ENCODE measurements around the gene CASP2. TPM values are rescaled to one million over a fixed set of nuclear protein-coding genes. Genes with fewer than 3 reads are reported as not detected.
"Not testable (repeated sequence)": the region's sequence is repeated elsewhere in the genome, so short reads cannot be mapped to it uniquely, and the experiment has no call there.

CASP2 gene
- polyA plus RNA-seq, 4 donors, result 38.5 to 60.1 (median 56.2) TPM

DNA sequence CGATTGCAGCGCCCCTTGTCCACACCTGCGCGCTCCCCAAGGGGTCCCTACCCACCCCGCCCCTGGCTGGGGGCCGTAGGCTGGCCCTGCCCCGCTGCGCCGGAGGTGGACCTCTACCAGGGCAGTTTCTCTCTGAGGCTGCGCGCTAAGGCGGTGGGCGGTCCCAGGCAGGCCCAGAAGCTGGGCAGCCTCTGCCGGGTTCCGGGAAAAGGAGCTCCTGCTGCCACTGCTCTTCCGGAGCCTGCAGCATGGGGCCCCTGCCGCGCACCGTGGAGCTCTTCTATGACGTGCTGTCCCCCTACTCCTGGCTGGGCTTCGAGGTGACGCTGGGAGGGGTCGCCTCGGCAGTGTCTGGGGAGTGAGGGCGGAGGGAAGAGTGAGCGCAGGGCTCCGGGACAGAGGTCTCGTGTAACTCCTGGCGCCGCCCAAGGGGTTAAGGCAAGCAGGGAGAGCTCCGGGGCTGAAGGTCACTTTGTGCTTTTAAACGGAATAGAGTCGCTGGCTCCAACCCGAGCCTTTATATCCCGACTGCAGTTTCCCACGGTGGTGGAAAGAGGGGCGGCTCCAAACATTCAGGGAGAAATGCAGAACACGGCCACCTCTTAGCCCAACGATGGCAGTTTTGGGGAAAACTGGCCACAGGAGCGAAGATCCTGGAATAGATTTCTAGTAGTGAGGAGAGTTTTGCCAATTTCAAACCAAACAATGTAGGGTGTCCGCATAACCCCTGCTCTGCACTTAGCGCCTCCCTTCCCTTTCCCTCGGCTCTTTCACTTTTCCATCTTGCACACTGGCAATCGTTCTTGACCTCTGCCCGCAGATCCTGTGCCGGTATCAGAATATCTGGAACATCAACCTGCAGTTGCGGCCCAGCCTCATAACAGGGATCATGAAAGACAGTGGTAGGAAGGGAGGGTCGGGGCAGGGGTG is 24.6 kb upstream of the CASP2 start, which contains the start of gene GSTK1:
TSS of gene GSTK1 (plus strand) at position 176 of the 930 bp plus-strand sequence. CDS start at position 249, 73 bp downstream.
- peak in 3 of 4 donors; percentile 46 to 59 (median 51) for DNase-seq (ENCODE audit: low read depth in 4 of 4, low spot score in 3 of 4)

DNA sequence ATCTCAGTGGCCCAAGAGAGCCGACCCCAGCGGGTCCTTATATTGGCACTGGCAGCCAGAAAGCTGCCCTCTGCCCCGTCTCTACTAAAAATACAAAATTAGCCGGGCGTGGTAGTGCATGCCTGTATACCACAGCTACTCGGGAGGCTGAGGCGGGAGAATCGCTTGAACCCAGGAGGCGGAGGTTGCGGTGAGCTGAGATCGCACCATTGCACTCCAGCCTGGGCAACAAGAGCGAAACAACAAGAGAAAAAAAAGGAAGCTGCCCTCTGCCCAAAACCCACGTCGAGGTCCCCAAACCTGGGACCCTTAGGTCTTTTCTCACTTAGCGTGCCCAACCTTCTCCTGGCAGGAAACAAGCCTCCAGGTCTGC is 24.0 kb upstream of the CASP2 start:
- DNase-seq (ENCODE audit: low read depth in 4 of 4, low spot score in 3 of 4), result not testable (repeated sequence)

DNA sequence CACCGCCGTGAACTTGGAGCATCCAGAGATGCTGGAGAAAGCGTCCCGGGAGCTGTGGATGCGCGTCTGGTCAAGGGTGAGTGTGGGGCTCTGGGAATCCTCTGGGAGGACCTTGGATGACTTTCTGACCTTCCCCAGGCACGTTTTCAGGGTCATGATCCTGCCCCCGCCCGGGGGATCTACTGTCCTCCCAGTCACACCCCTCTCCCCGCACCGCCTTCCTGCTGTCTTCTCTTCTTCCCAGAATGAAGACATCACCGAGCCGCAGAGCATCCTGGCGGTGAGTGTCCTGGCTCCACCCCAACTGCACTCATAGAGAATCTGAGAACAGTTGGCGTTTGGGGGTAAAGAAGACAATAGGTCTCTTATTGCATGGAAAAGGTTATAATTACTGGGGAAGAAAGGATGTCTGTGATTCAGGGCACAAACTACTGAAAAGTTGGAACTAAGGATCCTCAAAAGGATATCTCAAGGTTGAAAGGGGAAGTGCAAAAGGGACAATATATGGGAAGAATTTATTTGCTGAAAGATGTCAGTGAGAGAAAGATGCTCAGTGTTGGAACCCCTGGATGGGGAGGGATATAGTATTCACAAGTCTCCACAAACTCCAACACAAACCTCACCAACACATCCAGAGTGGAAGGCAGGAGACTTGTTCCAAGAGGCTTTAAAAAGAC is 23.0 kb upstream of the CASP2 start:
- no peak for DNase-seq (ENCODE audit: low read depth in 4 of 4, low spot score in 3 of 4)

DNA sequence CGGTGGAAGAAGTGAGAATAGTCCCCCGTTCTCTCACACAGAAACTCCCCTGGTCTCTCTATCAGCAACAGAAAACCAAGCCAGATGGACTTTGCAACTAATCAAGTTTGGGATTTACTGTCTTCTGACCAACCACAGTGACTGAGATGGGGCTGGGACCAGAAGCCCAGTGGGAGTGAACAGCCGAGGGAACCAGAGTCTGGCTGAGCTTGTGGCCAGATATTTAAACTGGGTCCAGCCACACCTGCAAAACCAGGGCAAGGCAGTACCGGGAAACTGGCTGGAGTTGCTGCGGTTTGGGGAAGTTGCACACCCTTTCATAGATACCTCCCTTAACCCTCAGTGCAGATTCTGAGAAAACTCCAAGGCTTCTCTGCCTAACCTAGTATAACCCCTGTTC is 18.9 kb upstream of the CASP2 start:
- DNase-seq (ENCODE audit: low read depth in 4 of 4, low spot score in 3 of 4), result no peak

DNA sequence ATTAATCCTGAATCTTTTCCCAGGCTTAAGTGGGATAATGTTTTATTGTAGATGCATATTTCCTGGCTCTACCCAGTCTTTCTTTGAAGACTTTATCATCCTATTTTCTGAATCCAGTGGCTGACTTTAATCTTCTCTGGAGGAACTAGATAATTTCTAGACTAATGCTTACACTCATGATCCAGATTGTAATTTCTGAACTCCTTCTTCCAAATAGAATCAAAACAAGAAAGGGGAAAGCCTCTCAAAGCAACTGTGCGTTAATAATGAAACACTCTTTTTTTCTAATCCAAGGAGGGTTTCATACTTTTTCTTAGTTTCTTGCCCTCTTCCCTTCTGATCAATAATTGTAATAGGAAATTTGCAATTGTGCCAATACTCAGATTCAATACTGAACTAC is 16.9 kb upstream of the CASP2 start:
- no peak for DNase-seq (ENCODE audit: low read depth in 4 of 4, low spot score in 3 of 4)

DNA sequence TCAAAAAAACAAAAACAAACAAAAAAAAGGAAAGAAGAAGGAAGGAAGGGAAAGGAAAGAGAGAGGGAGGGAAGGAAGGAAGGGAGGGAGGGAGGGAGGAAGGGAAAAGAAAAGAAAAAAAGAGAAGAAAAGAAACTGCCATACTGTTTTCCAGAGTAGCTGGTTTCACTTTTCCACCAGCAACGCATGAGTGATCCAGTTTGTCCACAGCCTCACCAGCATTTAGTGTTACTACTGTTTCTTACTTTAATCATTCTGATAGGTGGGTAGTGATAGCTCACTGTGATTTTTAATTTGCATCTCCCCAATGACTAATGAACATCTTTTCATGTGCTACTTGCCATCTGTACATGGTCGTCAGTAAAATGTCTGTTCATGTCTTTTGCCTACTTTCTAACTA is 15.3 kb upstream of the CASP2 start:
- no peak for DNase-seq (ENCODE audit: low read depth in 4 of 4, low spot score in 3 of 4)

DNA sequence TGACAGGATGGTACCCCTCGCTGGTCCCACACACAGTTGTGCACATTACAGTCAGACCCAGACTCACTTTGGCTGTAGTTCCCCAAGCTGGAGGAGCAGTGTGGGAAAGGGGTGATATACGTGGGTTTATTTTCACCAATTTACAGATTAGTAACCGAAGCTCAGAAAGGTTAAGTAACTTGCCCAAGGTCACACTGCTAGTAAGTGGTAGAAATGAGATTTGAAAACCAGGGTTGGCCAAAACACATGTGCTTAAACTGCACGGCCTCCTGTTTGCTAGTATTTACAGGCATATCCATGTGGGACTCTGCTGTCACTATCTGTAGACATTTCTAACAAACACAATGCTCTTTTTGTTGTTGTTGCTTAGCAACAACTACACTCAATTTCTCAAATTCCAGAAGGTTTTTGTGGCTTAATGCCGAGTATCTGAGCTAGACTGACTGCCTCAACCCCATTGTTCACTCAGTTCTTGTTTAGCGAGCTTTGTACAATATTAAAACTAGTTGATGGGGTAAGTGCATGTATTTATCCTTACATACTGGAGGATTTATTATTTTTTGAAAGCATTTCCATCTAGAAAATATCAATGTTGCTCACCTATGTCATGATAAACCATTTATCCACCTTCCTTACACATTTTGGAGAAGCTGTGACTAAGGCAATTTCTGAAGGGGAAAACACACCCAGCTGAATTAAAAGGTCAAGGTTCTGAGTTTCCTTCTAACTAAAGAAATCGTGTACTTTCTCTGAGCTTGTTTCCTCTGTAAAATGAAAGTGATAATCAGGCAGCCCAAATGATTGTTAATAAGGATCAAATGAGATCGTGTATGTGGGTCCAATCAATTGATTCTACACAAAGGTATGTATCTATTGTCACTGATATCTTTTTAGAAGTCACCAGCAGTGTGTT is 8.7 kb upstream of the CASP2 start:
- no peak for DNase-seq (ENCODE audit: low read depth in 4 of 4, low spot score in 3 of 4)

DNA sequence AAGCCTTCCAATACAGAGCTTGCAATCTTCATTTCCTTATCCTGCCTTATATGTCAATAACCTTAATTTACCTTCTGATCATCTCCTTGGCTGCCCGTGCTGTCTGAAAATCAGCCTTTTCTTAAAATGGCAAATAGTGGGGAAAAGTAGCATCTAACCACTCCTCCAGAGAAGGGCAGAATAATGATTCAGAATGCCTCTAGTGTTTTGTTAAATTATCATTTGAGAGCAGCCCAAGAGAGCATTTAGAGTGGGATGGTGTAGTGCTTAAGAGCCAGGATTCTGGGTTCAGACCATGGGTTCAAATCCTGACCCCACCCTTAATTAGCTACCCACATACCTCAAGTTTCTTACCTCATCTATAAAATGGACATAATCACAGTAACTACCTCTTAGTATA is 8.0 kb upstream of the CASP2 start:
- DNase-seq (ENCODE audit: low read depth in 4 of 4, low spot score in 3 of 4), result no peak

DNA sequence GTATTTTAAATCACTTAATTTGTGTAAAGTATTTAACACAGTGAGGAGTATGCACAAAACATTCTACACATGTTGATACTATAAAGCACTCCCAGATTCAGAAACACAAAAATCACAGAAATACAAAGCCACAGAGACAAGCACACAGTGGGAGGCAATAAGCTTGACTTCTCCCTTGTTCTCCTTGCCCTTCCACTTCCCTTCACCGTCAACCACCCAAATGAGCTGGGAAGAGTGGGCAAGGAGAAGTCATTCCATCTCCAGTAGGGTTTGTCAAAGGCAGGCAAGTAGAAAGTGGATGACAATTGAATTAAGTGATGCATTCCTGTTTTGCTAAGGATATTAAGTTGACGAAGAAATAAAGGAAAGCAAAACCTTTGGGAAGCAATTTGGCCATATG is 7.6 kb upstream of the CASP2 start:
- no peak for DNase-seq (ENCODE audit: low read depth in 4 of 4, low spot score in 3 of 4)

DNA sequence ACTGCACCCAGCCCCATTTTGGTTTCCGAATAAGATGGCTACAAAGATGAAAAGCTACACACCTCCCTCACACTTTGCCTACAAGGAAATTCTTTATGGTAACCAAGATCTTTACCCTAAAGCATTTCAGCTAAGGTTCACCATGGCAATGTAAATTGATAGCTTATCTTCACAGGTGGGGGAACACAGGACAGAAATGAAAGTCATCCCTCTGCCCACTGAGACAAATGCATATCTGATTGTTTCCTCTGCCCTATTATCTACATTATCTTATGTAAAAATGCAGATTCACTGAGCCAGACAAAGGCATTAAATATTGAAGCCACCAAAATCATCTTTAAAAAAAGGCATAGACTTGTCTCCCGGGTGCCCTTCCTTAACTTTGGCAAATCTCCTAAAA is 6.6 kb upstream of the CASP2 start:
- no peak for DNase-seq (ENCODE audit: low read depth in 4 of 4, low spot score in 3 of 4)

DNA sequence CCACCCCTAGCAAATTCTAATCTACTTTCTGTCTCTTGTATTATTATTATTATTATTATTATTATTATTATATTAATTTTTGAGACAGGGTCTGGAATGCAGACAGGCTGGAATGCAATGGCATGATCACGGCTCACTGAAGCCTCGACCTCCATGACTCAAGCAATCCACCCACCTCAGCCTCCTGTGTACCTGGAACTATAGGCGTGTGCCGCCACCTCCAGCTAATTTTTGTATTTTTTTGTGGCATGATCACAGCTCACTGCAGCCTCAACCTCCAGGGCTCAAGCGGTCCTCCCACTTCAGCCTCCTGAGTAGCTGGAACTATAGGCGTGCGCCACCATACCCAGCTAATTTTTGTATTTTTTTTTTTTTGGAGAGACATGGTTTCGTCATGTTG is 6.0 kb upstream of the CASP2 start:
- no peak for DNase-seq (ENCODE audit: low read depth in 4 of 4, low spot score in 3 of 4)

DNA sequence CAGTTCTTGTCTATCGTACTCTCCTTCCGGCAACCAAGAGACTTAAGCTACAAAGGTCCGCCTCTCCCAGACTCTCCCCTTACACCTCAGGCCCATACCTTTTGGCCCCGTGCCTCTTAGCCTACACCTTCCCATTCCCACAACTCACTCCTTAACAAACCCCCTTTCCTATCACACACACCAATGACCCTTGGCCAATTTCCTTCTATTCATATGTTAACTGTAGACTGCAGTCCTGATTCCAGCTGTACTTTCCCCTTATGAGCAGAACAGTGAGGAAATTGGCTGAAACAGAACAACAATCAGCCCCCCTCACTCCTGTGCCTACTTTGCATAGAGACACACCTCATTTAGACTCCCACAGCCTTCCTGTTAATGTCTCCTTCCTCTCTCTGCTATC is 4.8 kb upstream of the CASP2 start:
- no peak for DNase-seq (ENCODE audit: low read depth in 4 of 4, low spot score in 3 of 4)

DNA sequence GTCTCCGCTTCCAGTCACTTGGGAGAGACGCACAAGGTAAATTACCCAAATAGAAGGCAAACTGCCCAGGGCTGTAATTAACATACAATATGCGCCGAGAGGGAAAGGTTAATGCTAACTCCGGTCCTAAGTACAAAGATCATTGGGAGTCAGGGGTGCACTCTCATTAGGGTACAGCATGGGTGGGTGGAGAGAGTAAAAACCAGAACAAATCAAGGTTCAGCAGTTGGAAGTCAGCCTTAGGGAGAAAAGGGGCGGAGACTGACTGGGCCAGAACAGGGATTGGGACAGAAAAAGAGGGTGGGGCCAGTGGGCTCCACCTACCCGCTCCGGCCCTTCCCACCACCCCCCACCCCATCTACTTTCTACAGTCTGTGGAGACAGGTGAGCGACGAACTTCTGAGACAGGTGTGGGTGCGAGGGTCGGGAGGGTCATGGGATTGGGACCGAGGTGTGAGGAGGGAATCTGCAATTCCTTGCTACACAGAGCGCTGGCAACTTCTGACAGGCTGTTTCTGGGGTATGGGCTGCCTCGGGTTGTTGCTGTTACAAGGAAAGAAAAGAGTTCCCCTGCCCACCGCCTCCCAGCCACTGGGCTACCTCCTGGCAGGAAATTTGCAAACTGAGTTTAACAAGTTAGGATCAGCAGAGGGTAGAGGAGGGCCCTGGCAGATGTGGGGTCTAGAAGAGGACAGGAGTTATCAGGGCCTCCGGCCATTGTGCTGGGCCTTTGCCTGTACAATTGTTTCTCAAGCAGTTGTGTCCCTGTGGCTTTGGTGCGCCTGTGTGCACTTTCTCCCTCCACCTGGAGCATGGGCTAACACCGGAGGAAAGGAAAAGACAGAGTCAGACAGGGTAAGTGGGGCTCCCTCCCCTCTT is 3.3 kb upstream of the CASP2 start, which contains the start of gene TMEM139:
TSS of gene TMEM139 (plus strand) at position 368 of the 879 bp plus-strand sequence. CDS start 1,000 bp downstream, outside the sequence.
- no peak for DNase-seq (ENCODE audit: low read depth in 4 of 4, low spot score in 3 of 4)

DNA sequence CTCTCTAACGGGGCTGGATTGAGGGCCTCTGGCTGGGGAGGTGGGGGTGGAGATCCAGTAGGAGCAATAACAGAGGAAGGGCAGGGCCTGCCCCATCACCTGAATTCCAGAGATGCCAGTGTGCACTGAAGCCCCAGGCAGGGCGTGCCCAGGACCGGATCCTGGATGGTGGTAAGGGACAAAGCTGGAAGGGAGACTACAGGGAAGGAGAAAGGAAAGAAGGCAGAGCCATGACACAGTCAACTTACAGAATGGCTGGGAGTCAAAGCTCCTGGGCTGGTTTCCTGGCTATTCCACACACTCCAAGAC is 2.7 kb upstream of the CASP2 start:
- DNase-seq (ENCODE audit: low read depth in 4 of 4, low spot score in 3 of 4), result no peak

DNA sequence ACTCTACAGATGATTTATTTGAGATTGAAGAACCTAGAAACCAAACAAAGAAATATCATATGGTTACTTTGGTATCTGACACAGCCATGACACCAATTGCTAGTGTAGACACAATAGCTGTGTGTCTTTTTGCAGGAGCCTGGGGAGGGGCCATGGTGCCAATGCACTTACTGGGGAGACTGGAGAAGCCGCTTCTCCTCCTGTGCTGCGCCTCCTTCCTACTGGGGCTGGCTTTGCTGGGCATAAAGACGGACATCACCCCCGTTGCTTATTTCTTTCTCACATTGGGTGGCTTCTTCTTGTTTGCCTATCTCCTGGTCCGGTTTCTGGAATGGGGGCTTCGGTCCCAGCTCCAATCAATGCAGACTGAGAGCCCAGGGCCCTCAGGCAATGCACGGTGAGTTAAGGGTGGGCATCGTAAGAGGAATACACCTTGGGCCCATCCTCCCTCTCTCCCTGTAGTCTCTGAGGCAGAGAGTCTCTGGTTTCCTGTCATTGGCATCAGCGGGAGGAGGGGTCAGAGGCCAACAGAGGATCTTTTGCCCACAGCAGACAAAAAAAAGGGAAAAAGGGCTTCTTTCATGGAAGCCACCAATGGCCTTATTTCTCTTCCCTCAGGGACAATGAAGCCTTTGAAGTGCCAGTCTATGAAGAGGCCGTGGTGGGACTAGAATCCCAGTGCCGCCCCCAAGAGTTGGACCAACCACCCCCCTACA is 2.2 kb upstream of the CASP2 start:
- no peak for DNase-seq (ENCODE audit: low read depth in 4 of 4, low spot score in 3 of 4)

DNA sequence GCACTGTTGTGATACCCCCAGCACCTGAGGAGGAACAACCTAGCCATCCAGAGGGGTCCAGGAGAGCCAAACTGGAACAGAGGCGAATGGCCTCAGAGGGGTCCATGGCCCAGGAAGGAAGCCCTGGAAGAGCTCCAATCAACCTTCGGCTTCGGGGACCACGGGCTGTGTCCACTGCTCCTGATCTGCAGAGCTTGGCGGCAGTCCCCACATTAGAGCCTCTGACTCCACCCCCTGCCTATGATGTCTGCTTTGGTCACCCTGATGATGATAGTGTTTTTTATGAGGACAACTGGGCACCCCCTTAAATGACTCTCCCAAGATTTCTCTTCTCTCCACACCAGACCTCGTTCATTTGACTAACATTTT is 1.6 kb upstream of the CASP2 start:
- DNase-seq (ENCODE audit: low read depth in 4 of 4, low spot score in 3 of 4), result no peak

DNA sequence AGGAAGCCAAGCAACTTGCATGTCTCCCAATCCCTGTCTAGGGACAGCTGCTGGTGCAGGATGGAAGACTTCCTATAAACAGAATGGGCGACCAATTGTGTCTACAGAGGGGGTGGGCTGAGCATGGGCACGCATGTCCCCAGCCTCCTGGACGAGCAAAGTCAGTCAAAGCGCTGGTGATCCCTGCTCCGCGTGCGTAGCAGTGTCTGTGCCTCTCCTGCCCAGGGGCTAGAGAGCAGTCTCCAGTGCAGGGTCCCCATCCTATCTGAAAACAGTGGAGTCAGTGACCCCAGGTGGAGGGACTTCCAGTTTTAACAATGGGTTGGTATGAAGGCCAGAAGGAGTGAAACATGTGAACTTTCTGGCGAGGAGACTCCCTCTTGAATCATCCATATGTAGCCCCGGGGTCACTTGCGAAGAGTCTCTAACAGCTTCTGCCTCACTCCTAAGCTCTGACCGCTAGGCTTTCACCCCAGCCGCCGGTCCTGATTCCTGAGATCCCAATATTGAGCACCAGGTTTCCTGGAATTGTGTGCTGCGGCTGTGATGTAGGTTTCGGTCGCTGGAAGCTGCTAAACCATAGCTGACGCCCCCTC is 714 bp upstream of the CASP2 start:
- DNase-seq (ENCODE audit: low read depth in 4 of 4, low spot score in 3 of 4), result no peak

DNA sequence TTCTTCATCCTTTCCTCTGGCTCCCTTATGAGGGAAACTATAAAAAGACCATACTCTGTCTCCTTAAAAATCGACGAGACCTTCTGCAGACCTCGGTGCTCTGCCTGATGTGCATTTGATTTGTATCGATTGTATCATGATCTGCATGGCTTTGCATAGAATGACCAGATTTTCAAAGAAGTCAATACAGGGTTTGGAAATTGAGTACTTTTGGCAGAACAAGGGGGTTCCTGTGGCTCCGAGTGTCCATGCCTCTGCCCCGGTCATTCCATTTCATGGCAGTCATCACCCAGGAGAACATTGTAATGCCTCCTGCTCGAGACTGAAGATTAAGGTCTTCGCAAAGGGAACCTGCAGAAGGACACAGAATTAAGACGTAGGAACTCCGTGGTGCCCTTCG is 685 bp downstream of the CASP2 start:
- no peak for DNase-seq (ENCODE audit: low read depth in 4 of 4, low spot score in 3 of 4)

DNA sequence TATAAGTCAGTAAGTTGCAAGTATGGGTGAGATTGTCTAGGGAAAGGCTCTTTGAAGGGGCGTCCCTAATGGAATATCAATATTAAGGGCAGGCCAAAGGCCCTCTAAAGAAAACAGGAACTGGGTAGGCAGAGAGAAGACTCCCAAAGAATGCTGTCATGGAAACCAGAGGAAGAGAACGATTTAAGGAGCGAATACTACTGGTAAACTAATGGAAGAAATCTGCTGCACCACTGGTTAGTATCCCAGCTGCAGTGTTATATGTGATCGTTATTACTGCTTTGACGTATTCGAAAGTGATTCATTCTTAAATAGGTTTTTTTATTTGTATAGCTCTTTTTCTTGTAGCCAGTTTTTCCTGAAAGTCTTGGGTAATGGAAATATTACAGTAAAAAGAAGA is 1.3 kb downstream of the CASP2 start:
- DNase-seq (ENCODE audit: low read depth in 4 of 4, low spot score in 3 of 4), result no peak

Measured in left renal pelvis (tissue), 4 donors.